ENCODE results near the gene LAPTM5. TPM values are rescaled to one million over a fixed set of nuclear protein-coding genes. Genes with fewer than 3 reads are reported as not detected.

LAPTM5 gene
- total and polyA plus RNA-seq, 2 donors: 88.6 to 364 TPM

DNA sequence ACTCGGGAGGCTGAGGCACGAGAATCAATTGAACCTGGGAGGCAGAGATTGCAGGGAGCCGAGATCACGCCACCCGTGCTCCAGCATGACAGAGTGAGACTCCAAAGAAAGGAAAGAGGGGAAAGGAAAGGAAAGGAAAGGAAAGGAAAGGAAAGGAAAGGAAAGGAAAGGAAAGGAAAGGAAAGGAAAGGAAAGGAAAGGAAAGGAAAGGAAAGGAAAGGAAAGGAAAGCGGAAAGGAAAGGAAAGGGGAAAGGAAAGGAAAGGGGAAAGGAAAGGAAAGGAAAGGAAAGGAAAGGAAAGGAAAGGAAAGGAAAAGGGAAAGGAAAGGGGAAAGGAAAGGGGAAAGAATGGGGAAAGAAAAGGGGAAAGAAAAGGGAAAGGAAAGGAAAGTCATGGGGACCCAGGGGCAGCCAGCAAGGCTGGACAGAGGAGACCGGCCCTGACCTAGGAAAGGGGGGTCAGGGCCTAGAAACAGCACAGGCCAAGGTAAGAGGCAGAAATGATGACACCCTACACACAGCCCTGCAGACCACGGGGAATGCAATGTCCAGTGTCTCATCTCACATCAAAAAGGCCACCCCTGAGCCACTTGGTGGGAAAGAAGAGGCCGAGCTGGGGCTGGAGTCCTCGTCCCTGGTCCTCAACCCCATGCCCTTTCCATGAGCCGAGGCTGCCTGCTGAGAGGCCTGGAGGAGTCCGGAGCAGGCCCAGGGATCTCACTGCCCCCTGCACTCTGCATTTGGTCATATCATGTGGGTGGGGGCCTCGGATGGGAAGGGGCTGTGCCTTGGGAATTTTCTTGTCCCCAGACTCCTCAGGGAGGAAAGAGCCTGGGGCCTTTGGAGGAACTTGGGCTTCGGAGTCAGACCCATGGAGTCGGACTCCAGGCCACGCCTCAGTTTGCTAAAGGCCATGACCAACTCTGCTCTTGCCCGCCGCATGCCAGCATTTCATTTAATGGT lies 18.8 kb upstream of the LAPTM5 start:
- Histone ChIP-seq H3K4me3 (ENCODE audit: low read length in 2 of 2) (no peak overlapping the region), H3K9me3 (ENCODE audit: control insufficient read depth in 2 of 2, insufficient read depth in 1 of 2, low read length in 1 of 2) (peaks cover 0 to 2% of the 10 kb centered on the region in 2 donors), H3K27me3 (ENCODE audit: control insufficient read depth in 2 of 2, insufficient read depth in 1 of 2, low read length in 1 of 2) (peaks cover 0 to 2% of the 10 kb centered on the region in 2 donors), H3K4me1 (ENCODE audit: control insufficient read depth in 2 of 2, insufficient read depth in 2 of 2, low read length in 2 of 2) (peaks cover 4 to 11% of the 10 kb centered on the region in 2 donors), H3K27ac (ENCODE audit: low read depth in 1 of 2, low read length in 1 of 2) (no peak overlapping the region), H3K36me3 (ENCODE audit: control insufficient read depth in 2 of 2, insufficient read depth in 2 of 2, low read length in 1 of 2) (no peaks in the 10 kb centered on the region)
- DNase-seq (ENCODE audit: low read depth in 6 of 9, low spot score in 9 of 9): no peak
- WGBS: 98% methylated on average over 18 of the region's 18 CpGs

DNA sequence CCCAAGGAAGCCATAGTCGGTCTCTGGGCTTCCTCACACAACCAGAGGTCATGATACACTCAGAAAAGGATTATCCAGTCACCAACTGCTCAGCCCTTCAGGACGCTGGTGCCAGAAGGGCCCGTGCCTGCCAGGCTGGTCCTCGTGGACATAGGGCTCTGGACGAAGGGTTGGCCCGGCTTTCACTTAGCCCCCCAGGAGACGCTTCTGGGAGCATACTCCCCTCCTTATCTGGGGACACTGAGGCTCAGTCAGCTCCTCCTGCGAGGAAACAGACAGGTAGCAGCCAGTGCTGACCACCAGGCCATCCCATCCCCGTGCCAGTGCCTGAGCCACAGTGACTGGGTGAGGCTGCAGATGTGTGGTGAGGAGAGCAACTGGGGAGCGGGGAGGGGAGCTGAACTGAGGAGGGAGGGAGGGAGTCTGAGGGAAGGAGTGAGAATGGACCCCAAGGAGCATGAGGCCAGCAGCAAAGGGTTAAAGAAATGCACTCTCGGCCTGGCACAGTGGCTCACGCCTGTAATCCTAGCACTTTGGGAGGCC lies 17.9 kb upstream of the LAPTM5 start:
- peaks cover 4 to 11% of the 10 kb centered on the region in 2 donors for H3K4me1 ChIP-seq (ENCODE audit: control insufficient read depth in 2 of 2, insufficient read depth in 2 of 2, low read length in 2 of 2)
- no peaks in the 10 kb centered on the region for H3K36me3 ChIP-seq (ENCODE audit: control insufficient read depth in 2 of 2, insufficient read depth in 2 of 2, low read length in 1 of 2)
- WGBS: 95% methylated on average over 12 of the region's 12 CpGs
- peaks cover 0 to 2% of the 10 kb centered on the region in 2 donors for H3K9me3 ChIP-seq (ENCODE audit: control insufficient read depth in 2 of 2, insufficient read depth in 1 of 2, low read length in 1 of 2)
- peaks cover 0 to 2% of the 10 kb centered on the region in 2 donors for H3K27me3 ChIP-seq (ENCODE audit: control insufficient read depth in 2 of 2, insufficient read depth in 1 of 2, low read length in 1 of 2)
- no peak overlapping the region for H3K27ac ChIP-seq (ENCODE audit: low read depth in 1 of 2, low read length in 1 of 2)
- no peak overlapping the region for H3K4me3 ChIP-seq (ENCODE audit: low read length in 2 of 2)
- no peak for DNase-seq (ENCODE audit: low read depth in 6 of 9, low spot score in 9 of 9)

DNA sequence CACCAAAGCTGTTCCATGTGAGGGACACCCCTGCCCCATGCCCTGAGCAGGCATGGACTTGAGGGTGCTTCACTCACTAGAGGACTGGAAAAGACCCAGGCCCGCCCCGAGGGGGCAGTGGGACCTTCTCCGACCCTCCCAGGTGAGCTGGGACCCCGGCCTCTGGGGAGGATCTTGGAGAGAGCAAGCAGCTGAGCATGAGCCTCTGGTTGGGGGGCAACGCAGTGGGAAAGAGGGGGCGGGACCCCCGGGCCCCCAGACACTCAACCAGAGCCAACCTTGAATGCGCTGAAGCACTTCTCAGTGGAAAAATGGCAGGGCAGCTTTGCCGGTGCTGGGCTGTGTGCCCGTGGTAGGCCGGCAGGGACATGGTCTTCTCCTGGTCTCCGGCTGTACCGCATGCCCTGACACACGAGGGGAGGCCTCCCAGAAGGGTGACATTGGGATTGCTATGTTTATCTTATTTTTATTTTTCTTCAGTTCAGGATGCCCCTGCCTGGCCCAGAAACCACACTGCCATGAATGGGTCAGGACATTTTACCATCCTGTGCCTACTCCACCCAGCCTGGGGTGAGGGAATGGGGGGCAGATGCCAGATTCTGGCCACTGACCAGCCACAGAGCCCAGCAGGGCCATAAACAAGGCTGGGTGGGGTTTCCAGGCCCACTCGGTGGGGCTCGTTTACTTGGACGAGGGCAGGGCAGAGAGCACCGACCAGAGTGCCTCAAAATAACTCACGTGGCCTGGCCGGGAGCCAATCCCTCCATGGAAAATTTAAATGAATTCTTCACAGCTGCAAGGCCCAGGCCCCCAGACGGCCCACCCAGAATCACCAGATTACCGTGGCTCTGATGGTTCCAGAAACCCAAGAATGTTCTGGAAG lies 17.2 kb upstream of the LAPTM5 start:
- peaks cover 0 to 2% of the 10 kb centered on the region in 2 donors for H3K27me3 ChIP-seq (ENCODE audit: control insufficient read depth in 2 of 2, insufficient read depth in 1 of 2, low read length in 1 of 2)
- no peak overlapping the region for H3K27ac ChIP-seq (ENCODE audit: low read depth in 1 of 2, low read length in 1 of 2)
- no peak for DNase-seq (ENCODE audit: low read depth in 6 of 9, low spot score in 9 of 9)
- peaks cover 0 to 2% of the 10 kb centered on the region in 2 donors for H3K9me3 ChIP-seq (ENCODE audit: control insufficient read depth in 2 of 2, insufficient read depth in 1 of 2, low read length in 1 of 2)
- WGBS: 84% methylated on average over 22 of the region's 22 CpGs
- no peaks in the 10 kb centered on the region for H3K36me3 ChIP-seq (ENCODE audit: control insufficient read depth in 2 of 2, insufficient read depth in 2 of 2, low read length in 1 of 2)
- H3K4me3 ChIP-seq (ENCODE audit: low read length in 2 of 2): no peak overlapping the region
- H3K4me1 ChIP-seq (ENCODE audit: control insufficient read depth in 2 of 2, insufficient read depth in 2 of 2, low read length in 2 of 2): peaks cover 4 to 10% of the 10 kb centered on the region in 2 donors

DNA sequence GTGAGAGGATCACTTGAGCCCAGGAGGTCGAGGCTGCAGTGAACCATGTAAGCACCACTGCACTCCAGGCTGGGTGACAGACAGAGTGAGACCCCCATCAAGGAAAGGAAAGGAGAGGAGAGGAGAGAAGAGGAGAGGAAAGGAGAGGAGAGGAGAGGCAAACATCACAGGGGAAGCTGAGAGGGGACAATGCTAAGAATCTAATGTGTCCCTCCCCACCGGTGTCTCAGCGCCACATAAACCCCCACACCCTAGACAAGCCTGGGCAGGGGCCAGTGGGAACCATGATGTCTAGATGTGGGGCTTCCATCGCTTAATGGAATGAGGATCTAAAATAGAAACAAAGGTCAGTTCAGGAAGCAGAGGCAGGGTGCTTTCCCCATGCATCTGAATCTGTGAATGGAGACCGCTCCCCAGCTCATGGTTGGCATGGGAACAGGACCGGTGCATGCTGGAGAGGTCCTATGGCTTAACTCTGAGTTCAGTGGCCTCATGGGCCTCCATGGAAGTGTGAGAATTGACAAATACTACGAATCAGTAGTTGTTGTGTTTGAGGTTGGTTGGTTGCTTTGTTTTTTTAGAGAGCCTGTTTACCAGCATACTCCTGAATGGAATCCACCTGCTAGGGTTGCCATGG lies 16.3 kb upstream of the LAPTM5 start:
- H3K36me3 ChIP-seq (ENCODE audit: control insufficient read depth in 2 of 2, insufficient read depth in 2 of 2, low read length in 1 of 2): no peaks in the 10 kb centered on the region
- peaks cover 0 to 3% of the 10 kb centered on the region in 2 donors for H3K4me1 ChIP-seq (ENCODE audit: control insufficient read depth in 2 of 2, insufficient read depth in 2 of 2, low read length in 2 of 2)
- no peak overlapping the region for H3K4me3 ChIP-seq (ENCODE audit: low read length in 2 of 2)
- peaks cover 0 to 3% of the 10 kb centered on the region in 2 donors for H3K27me3 ChIP-seq (ENCODE audit: control insufficient read depth in 2 of 2, insufficient read depth in 1 of 2, low read length in 1 of 2)
- 90% methylated on average over 7 of the region's 7 CpGs for WGBS
- no peak overlapping the region for H3K27ac ChIP-seq (ENCODE audit: low read depth in 1 of 2, low read length in 1 of 2)
- H3K9me3 ChIP-seq (ENCODE audit: control insufficient read depth in 2 of 2, insufficient read depth in 1 of 2, low read length in 1 of 2): peaks cover 0 to 2% of the 10 kb centered on the region in 2 donors
- no peak for DNase-seq (ENCODE audit: low read depth in 6 of 9, low spot score in 9 of 9)

DNA sequence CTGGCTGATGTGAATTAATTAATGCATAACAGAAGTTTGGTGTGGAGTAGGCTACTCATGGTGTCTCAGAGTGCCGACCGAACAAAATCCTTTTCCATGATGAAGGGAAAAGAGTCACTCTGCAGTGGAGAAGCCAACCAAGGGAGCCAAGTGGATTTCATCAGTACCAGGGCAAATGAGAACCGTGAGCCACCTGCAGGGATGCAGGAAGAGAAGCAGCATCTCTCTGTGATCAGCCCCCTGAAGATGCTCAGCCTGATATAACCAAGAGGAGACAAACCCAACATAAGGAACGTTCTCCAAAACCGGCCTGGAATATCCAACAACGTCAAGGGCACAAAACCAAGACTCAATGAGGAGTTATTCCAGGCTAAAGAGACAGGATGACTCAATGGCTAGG lies 13.4 kb upstream of the LAPTM5 start:
- H3K36me3 ChIP-seq (ENCODE audit: control insufficient read depth in 2 of 2, insufficient read depth in 2 of 2, low read length in 1 of 2): no peaks in the 10 kb centered on the region
- WGBS: 95% methylated on average over 6 of the region's 6 CpGs
- peaks cover 0 to 2% of the 10 kb centered on the region in 2 donors for H3K27me3 ChIP-seq (ENCODE audit: control insufficient read depth in 2 of 2, insufficient read depth in 1 of 2, low read length in 1 of 2)
- H3K4me1 ChIP-seq (ENCODE audit: control insufficient read depth in 2 of 2, insufficient read depth in 2 of 2, low read length in 2 of 2): peaks cover 1 to 8% of the 10 kb centered on the region in 2 donors
- H3K9me3 ChIP-seq (ENCODE audit: control insufficient read depth in 2 of 2, insufficient read depth in 1 of 2, low read length in 1 of 2): no peaks in the 10 kb centered on the region
- no peak overlapping the region for H3K27ac ChIP-seq (ENCODE audit: low read depth in 1 of 2, low read length in 1 of 2)
- H3K4me3 ChIP-seq (ENCODE audit: low read length in 2 of 2): no peak overlapping the region
- DNase-seq (ENCODE audit: low read depth in 6 of 9, low spot score in 9 of 9): no peak

DNA sequence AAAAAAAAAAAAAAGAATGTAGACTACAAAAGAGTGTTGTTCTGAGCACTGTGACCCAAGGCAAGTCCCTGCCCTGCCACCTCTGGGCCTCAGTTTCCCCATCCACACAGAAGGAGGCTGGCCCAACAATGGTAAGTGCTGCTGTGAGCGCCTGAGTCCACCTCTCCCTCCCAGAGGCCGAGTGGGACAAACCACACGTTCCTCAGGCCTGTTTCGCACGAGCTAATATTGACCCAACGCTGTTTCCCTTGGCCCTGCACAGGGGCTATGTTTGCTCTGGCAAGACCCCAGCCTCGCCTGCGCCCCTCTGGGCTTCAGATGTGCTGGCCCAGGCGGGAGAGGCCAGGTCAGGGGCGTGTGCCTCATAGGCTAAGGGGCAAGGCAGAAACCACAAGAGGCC lies 12.6 kb upstream of the LAPTM5 start:
- DNase-seq (ENCODE audit: low read depth in 6 of 9, low spot score in 9 of 9): no peak
- 96% methylated on average over 10 of the region's 10 CpGs for WGBS

DNA sequence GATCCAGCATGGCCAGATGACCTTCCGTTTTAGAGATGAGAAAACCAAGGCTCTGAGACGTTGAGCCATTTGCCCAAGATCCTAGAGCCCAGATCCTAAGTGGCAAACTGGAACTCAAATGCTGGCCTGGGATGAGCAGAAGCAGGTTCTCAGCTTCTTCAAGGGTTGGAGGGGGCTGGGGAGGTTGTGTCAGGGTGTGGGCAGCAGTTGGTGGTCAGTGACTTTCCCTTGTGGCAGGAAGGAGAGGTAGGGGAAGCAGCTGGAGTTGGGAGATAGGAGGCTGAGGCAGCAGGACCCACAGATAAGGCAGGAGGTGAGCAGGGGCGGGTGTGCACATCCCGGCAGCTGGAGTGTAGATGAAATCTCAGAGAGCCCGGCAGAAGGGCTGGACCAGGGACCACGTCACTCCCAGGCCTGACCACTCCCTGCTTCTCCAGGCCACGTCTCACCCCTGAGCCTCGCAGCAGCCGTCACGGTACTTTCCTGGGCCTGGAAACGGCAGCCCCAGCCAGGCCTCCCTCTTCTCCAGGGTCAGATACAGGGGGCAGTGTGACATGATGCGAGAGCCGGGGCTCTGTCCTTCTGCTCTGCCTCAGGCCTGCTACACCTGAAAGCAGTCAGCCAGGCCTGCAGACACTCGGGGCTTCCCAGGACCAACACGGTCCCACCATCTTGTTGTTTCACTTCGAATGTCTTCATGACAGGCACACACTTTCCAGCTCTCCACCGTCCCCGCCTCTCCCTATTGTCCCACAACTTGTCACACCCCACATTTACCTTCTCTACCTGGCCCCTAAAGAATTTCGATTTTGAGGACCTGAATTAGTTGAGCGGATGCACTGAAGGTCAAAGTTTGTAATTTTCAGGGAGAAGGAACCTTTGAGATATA lies 11.5 kb upstream of the LAPTM5 start:
- Histone ChIP-seq H3K4me3 (ENCODE audit: low read length in 2 of 2) (no peak overlapping the region), H3K36me3 (ENCODE audit: control insufficient read depth in 2 of 2, insufficient read depth in 2 of 2, low read length in 1 of 2) (no peaks in the 10 kb centered on the region), H3K27me3 (ENCODE audit: control insufficient read depth in 2 of 2, insufficient read depth in 1 of 2, low read length in 1 of 2) (peaks cover 0 to 2% of the 10 kb centered on the region in 2 donors), H3K9me3 (ENCODE audit: control insufficient read depth in 2 of 2, insufficient read depth in 1 of 2, low read length in 1 of 2) (no peaks in the 10 kb centered on the region), H3K27ac (ENCODE audit: low read depth in 1 of 2, low read length in 1 of 2) (no peak overlapping the region), H3K4me1 (ENCODE audit: control insufficient read depth in 2 of 2, insufficient read depth in 2 of 2, low read length in 2 of 2) (peaks cover 8 to 23% of the 10 kb centered on the region in 2 donors)
- 77% methylated on average over 20 of the region's 20 CpGs for WGBS
- DNase-seq (ENCODE audit: low read depth in 6 of 9, low spot score in 9 of 9): no peak

More for the DNA sequence above, 12.6 kb upstream of the LAPTM5 start:
- peaks cover 8 to 17% of the 10 kb centered on the region in 2 donors for H3K4me1 ChIP-seq (ENCODE audit: control insufficient read depth in 2 of 2, insufficient read depth in 2 of 2, low read length in 2 of 2)
- H3K27me3 ChIP-seq (ENCODE audit: control insufficient read depth in 2 of 2, insufficient read depth in 1 of 2, low read length in 1 of 2): peaks cover 0 to 2% of the 10 kb centered on the region in 2 donors
- no peak overlapping the region for H3K4me3 ChIP-seq (ENCODE audit: low read length in 2 of 2)
- no peaks in the 10 kb centered on the region for H3K9me3 ChIP-seq (ENCODE audit: control insufficient read depth in 2 of 2, insufficient read depth in 1 of 2, low read length in 1 of 2)
- no peak overlapping the region for H3K27ac ChIP-seq (ENCODE audit: low read depth in 1 of 2, low read length in 1 of 2)
- H3K36me3 ChIP-seq (ENCODE audit: control insufficient read depth in 2 of 2, insufficient read depth in 2 of 2, low read length in 1 of 2): no peaks in the 10 kb centered on the region
